GM18520 (cell line): Measurements from ENCODE around the gene CDKN2D.

Experiments used
- ATAC-seq: cut with Tn5 transposase; IDR thresholded peaks from one replicate; pipeline ENCODE4 v1.9.1; 2021; ENCODE audit not compliant: unreplicated experiment

The CDKN2D gene

DNA sequence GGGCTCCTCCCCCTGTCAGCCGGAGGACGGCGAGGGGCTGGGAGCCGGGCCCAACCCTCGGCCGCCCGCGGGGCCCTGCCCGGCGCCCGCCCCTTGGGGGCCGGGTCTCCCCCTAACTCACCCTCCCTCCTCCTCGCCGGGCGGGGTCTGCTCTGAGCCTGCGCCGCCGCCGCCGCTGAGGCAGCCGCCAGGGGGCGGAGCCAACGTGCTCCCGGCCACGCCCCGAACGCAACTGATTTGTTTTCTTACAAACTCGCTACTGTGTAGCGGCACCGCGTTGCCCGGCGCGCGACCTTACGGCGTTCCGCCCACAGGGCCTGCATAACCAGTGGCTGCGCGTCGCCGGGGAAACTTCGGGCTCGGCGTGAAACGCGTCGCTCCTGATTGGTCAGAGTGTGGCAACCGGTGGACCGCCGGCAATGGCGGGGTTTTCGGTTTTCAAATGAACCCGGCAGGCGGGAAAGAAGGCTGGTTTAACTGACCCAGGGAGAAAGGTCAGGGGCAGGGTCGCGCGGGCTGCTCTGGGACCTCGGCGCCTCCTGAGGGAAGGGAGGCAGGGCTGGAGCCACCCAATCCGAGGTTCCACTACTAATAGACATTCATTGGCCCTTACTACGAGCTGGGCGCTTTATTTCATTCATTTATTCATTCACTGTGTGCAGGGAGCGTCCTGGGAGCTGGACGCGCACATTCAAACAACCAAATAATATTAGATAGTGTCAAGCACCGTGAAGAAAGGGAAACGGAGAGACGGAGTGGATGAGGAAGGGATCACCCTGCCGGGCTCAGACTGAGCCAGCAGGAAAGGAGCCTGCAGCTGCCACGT, at the start of gene CDKN2D:
TSS of gene CDKN2D (minus strand) at position 154 of the 826 bp plus-strand sequence. CDS start 326 bp downstream, outside the sequence.
- ATAC-seq, result peak; percentile 73

- ATAC-seq, result no peak
These were observed 48.8 kb upstream of the CDKN2D start for GRCh38 chr19:10617409-10618121.

GRCh38 chr19:10615429-10616023, 46.7 kb upstream of the CDKN2D start:
- no peak for ATAC-seq

DNA sequence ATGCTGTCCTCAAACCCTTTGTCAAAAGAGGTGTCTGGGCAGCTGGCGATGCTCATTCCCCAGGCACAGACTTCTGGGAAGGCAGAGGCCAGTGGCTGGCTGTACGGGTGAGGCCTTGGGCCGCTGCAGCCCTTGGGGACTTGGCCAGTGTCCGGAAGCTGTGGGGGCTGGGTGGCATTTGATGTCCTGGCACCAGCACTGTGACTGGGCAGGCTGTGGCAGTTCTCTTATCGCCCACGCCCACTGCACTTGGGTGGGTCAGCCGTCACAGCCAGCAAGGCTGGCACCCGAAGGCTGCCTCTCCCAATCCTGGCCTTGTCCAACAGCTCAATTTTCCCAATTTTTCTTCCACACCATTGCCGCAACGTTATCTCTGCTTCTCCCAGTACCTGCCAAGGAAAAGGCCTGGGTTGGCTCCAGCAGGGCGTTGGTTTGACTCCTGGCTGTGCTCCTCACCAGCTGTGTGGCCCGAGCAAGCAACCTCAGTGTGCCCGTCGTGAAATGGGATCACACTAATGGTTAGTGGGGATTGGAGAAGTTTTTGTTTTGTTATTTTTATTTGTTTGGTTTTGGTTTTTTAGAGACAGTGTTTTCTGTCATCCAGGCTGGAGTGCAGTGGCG, 43.8 kb upstream of the CDKN2D start:
- no peak for ATAC-seq

DNA sequence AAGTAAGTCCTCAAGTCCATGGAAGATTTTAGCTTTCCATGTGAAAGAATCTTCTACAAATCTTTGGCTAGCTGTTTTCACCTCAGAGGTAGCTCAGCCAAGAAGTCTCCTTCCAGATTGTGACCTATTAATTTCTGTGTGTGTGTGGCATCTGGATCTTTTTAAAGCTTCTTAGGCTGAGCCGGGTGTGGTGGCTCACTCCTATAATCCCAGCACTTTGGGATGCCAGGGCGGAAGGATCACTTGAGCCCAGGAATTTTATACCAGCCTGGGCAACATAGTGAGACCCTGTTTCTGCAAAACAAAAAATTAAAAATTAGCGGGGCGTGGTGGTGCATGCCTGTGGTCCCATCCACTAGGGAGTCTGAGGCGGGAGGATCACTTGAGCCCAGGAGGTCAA, 43.1 kb upstream of the CDKN2D start:
- no peak for ATAC-seq

GRCh38 chr19:10604460-10604980, 35.7 kb upstream of the CDKN2D start:
- ATAC-seq, result no peak

DNA sequence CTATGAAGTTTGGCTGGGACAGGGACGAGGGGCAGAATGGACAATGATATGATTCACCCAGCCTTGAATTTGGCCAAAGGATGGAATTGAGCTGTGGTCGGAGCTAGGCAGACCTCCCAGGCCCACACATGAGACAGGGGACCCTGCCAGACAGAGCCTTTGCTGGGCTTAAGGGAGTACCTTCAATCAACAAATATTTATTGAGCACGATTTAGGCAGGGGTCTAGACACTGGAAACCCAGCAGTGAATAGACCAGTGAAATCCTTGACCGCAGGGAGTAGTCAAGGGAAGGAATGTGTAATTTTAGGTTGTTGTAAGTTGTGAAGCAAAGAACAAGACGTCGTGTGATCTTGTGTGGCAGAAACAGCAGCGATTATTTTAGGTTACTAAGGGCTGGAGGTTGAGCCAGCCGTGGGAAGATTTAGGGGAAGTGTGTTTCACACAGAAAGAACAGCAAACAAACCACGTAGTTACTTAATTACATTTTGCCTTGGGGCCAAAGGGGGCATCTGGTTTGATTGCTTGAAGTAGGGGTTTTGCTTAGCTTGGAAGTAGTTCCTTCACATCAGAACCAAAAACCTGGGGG, 35.2 kb upstream of the CDKN2D start:
- ATAC-seq, result no peak

DNA sequence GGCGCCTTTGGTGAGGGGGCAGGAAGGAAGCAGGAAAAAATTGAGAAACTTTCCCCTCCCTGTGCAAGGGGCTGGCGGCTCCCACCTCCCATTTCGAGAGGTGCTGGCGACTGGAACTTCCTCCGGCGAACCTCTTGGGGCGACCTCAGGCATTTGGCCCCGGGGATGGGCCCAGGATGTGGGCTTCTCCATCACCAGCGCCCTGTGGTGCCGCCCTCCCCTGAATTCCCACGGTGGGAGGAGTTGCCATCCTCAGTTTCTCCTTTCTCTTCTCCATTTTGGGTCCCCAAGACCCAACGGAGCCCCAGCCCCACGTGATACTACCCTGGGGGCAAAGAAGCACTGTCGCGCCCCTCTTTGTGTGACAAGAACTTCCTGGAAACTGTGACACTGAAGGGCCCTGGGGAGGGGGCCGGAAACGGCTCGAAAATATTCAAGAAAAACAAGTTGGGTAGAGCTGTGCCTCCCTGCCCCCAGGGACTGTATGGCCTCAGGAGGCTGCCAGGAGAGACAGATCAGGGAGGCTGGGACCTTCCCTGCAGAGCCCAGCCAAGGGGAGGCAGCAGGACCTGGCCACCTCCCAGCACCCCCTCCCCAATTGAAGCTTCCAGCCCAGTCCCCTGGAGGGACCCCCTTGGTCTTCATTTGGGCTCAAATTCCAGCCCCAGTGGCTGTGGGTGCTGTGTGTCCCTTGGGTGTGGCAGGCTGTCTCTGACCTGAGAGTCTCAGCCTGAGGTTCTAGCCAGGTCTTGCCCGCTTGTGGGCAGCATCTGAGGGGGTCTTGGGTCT, 34.5 kb upstream of the CDKN2D start:
- peak; percentile 47 for ATAC-seq

DNA sequence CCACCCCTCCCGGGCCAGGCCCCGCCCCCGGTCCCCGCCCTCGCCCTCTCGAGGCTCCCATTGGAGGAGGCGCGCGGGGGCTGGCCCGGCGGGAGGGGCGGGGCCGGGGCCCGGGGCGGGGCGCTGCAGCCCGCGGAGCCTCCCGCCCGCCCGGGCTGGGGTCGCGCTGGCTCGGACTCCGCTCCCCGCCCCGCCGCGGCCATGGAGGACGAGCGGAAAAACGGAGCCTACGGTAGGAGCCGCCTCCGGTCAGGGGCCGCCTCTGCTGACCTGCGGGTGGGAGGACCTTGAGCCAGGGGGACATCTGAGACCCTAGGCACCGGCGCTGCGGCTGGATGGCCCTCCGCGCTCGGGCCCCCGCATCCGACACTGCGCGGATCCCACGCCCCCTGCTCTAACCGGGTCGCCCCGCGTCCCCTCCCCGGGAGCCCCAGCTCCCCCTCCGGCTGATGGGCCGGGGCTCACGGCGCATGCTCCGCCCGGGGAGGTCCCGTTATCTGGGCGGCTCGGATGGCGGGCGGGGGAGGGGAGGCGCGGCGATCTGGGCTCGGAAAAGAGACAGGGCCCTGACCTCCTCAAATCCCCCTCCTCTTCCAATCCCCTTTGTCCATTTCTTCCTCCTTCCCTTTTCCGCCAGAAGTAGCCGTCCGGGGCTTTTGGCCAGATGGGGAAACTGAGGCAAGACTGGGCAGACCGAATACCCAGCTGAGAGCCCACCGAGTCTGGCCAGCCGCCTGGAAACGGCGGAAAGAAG, 33.7 kb upstream of the CDKN2D start:
- no peak for ATAC-seq

GRCh38 chr19:10601999-10602329, 33.2 kb upstream of the CDKN2D start:
- no peak for ATAC-seq

DNA sequence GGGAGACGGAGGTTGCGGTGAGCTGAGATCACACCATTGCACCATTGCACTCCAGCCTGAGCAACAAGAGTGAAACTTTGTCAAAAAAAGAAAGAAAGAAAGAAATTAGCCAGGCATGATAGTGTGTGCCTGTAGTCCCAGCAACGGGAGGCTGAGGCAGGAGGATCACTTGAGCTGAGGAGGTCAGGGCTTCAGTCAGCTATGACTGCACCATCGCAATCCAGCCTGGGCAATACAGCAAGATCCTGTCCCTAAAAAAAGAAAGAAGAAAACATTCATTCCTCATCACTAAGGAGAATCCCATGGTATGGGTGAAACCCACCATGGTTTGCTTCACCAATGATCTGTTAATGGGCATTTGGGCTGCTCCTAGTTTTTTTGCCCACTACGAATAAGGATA, 31.4 kb upstream of the CDKN2D start:
- ATAC-seq, result no peak

GRCh38 chr19:10593820-10594637, 25.2 kb upstream of the CDKN2D start:
- no peak for ATAC-seq

GRCh38 chr19:10593148-10593547, 24.4 kb upstream of the CDKN2D start:
- ATAC-seq, result no peak

- no peak for ATAC-seq
These were observed 19.0 kb upstream of the CDKN2D start for GRCh38 chr19:10587839-10588150.

DNA sequence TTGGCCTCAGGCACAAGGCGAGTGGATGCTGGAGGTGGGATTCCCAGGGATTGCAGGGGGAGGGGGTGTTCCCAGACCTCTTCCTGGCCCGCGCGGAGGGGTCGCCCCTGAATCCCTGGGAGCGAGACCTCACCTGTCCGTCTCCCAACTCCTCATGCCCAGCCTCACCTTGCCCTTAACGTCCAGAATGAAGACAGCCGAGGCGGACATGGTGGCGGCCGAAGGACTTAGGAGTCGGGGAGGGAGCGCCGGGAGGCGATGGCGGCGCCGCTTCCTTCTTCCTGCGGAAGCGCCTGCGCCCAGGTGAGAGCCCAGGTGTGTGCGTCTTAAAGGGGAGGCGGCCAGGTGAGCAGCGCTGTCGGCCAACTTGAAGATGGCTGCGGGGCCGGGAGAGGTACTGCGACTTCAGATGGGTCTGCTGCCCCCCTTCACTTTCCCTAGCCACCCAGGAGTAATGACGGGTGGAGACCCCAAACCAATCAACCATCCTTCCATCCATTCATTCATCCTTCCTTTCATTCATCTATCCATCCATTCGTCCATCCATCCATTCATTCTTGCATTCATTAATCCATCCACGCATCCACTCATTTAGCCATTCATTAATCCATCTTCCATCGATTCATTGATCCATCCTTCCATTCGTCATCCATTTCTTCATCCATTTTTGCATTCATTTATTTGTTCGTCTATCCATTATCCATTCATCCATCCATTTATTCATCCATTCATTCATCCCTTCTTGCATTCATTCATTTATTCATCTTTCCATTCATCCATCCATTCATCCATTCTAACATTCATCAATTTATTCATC, 18.5 kb upstream of the CDKN2D start, which contains the start of gene AP1M2:
TSS of gene AP1M2 (minus strand) at position 291 of the 817 bp plus-strand sequence. CDS start at position 210, 81 bp downstream.
- ATAC-seq, result no peak

DNA sequence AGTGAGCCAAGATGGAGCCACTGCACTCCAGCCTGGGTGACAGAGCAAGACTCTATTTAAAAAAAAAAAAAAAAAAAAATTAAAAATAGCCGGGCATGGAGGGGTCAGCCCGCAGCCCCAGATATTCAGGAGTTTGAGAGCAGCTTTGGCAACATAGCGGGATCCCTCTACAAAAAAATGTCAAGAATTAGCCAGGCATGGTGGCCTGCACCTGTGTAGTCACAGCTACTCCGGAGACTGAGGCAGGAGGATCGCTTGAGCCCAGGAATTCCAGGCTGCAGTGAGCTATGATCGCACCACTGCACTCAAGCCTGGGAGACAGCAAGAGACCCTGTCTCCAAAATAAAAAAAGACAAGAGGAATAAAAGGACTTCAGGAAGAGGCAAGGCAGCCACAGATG, 17.6 kb upstream of the CDKN2D start:
- no peak for ATAC-seq

DNA sequence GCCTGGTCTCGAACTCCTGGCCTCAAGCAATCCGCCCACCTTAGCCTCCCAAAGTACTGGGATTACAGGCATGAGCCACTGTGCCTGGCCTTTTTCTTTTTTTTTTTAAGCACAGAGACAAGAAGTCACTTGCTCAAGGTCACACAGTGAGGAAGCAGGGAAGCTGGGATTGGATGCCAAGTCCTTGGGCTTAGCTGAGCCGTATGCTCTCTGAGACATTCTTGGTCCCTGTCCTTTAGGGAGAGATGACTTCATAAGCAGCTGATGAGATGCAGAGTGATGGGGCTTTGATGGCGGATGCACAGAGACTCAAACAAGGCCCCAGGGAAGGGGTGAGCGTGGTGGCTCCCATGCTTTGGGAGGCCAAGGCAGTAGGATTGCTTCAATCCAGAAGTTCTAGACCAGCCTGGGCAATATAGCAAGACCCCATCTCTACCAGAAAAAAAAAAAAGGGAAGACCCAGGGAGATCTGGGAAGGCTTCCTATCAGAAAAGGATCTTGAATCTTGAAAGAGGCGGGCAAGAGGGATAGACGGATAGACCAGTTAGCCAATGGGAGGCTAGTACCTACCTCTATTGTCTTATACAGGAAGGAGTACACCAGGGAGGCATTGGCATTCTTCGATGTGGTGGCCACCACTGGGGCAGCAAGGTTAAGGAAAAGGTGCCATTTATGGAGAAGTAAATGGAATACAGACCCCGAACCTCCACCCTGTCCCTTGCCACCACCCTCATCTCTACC, 14.4 kb upstream of the CDKN2D start:
- ATAC-seq, result no peak
